Muscle of leg (tissue), 11 donors: ENCODE results near the gene GPR61. TPM values are rescaled to one million over a fixed set of nuclear protein-coding genes. Genes with fewer than 3 reads are reported as not detected.

ENCODE experiments used
- DNase-seq: peaks from one replicate; pipeline ENCODE4 v3.0.0; 2013
- H3K27ac ChIP-seq: one replicate; pipeline ENCODE4 v1.5.1; 2013; ENCODE audit warnings: mild to moderate bottlenecking, low read length, control low read depth
- H3K27me3 ChIP-seq: one replicate; pipeline ENCODE4 v1.6.1; 2013; ENCODE audit warnings: low read length; ENCODE audit not compliant: control insufficient read depth, insufficient read depth
- H3K36me3 ChIP-seq: one replicate; pipeline ENCODE4 v1.6.1; 2013; ENCODE audit warnings: low read length; ENCODE audit not compliant: control insufficient read depth, insufficient read depth
- H3K4me1 ChIP-seq: one replicate; pipeline ENCODE4 v1.6.1; 2013; ENCODE audit warnings: low read length; ENCODE audit not compliant: control insufficient read depth, insufficient read depth
- H3K4me3 ChIP-seq: one replicate; pipeline ENCODE4 v1.5.1; 2013; ENCODE audit warnings: low read length, control low read depth
- H3K9me3 ChIP-seq: replicated peaks from 2 replicates; pipeline ENCODE4 v1.6.1; 2013; ENCODE audit warnings: low read depth, low read length; ENCODE audit not compliant: control insufficient read depth
- WGBS: methylation state at CpG from one replicate; pipeline ENCODE4 v1.1.5; 2013; ENCODE audit warnings: missing lambda C conversion rate; ENCODE audit not compliant: insufficient coverage; 5-methylcytosine and 5-hydroxymethylcytosine counted together
- polyA plus RNA-seq, 8 donors: library from polyadenylated mRNA; unstranded; fragments of 120-200 nt; gene quantifications; one replicate each; pipeline versions ENCODE4 v1.2.1 to v1.2.3, GENCODE V29; 2013; ENCODE audit warnings: inconsistent platforms in 1 of 8, low replicate concordance in 1 of 8; ENCODE audit not compliant: insufficient read length in 8 of 8, insufficient read depth in 1 of 8
- total RNA-seq: library from RNA; stranded (reverse); fragments of 120-200 nt; gene quantifications from one replicate; pipeline ENCODE4 v1.2.4, GENCODE V29; 2013

The GPR61 gene
- total and polyA plus RNA-seq, 9 donors = 1.4 to 2.7 (median 1.7) TPM

DNA sequence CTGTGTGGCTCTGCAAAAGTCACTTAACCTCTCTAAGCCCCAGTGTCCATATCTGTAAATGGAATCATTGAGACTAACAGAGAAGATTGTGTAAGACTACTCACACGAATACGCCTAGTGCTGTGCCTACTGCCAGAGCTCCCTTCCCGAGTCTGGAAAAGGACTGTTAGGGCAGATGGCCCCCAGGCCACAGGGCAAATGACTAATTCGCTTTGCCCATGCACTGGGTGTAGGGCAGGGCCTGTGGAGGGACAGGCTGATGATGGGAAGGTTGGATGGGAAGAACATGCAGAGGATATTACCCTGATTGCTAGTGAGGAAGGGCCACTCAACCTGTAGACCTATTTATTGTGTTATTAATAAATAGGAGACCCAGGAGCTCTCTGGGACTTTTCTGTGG is 4.2 kb upstream of the GPR61 start:
- Histone ChIP-seq H3K9me3 (no peaks in the 10 kb centered on the region), H3K27me3 (peaks cover 5% of the 10 kb centered on the region), H3K4me1 (peaks cover 64% of the 10 kb centered on the region), H3K27ac (peak overlapping the region; percentile 93), H3K4me3 (no peak overlapping the region), H3K36me3 (no peaks in the 10 kb centered on the region)
- no peak for DNase-seq
- WGBS = 77% methylated on average over 4 of the region's 4 CpGs

DNA sequence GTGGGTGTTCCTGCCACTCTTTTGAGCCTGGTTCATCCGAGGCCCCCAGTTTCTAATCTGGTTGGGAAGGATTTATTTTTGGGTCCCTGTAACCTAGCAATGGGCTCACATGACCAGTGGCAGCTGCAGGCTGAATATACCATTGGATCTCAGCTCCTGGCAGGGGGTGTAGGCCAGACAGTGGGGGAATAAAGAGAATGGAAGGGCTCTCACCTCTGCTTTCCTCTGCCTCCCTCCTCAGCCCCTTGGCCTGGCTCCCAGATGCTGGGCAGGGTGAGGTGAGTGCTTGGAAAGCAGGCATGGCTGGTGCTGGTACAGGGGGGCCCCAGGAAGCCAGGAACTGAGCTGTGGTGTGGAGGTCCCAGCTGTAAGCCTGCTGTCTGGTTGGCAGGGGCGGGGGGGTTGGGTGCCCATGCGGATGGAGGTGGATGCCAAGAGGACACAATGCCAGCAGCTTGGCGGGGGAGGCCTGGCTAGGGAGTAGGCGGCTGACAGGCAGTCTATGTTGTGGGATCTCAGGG is 3.6 kb upstream of the GPR61 start:
- 69% methylated on average over 4 of the region's 5 CpGs for WGBS
- H3K4me1 ChIP-seq = peaks cover 59% of the 10 kb centered on the region
- DNase-seq = peak; percentile 87

DNA sequence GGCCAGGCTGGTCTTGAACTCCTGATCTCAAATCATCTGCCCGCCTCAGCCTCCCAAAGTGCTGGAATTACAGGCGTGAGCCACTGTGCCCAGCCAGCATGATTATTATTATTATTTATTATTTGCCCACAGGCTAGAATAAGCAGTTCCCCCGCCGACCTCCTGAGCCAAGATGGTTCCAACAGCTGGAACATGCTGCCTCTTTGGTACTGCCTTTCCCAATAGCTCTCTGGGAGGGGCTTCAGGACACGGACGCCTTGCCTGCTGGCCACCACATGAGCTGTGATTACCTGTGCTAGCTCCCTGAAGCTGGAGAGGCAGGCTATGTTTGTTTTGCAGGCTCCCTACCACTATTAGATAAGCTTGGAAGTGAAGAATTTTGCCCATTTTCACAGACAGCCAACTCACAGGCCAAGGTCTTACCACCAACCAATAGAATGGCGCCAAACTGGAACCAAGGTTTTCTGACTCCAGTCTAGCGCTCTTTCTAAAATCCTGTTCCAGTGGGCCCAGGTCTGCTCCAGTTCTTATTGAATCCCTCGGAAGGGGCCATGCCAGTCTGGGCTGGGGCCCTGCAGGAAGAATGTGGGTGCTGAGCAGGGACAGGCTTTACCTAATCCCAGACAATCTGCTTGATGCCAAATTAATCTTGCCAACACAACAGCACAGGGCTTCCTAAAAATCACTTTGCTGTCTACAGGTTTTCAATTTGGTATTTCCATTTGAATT is 2.1 kb upstream of the GPR61 start:
- Histone ChIP-seq H3K36me3 (no peaks in the 10 kb centered on the region), H3K27ac (no peak overlapping the region), H3K27me3 (peaks cover 5% of the 10 kb centered on the region), H3K9me3 (no peaks in the 10 kb centered on the region), H3K4me3 (no peak overlapping the region), H3K4me1 (peaks cover 43% of the 10 kb centered on the region)
- WGBS = 80% methylated on average over 6 of the region's 9 CpGs
- DNase-seq = no peak

More for the DNA sequence above, 3.6 kb upstream of the GPR61 start:
- Histone ChIP-seq H3K27ac (peak overlapping the region; percentile 93), H3K9me3 (no peaks in the 10 kb centered on the region), H3K4me3 (no peak overlapping the region), H3K27me3 (peaks cover 5% of the 10 kb centered on the region), H3K36me3 (no peaks in the 10 kb centered on the region)

DNA sequence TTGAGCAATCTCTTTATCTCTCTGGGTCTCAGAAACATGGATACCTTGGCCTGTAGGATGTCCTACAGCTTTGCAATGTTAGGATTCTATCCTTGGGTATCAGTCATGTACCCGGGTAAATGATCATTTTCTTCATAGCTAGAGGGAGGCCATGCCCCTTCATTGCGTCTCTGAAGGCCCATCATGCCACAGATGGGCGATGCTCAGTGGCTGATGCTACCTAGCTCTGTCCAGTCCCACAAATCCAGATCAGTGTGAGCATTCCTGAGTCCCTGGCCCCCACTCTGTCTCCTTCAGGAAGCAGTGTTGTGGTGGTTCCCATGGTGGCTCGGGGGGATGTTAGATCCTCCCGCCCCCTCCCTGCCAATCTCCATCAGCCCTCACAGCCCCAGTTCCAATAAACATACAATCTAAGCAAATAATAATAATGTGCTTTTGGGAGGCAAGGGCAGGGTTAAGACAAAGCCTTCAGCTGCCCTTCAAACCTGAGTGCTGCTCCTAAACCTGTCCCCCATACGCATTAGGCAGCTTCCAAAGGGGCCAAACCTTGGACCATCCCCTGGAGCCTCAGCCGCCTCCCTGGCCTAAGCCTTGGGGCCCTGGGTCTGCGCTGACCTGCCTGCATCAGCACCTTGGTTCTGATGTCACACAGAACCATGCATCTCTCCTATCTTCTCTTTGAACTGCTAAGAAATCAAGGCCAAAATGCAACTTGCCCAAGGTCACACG is 681 bp upstream of the GPR61 start:
- no peak for DNase-seq
- H3K4me3 ChIP-seq = no peak overlapping the region
- 76% methylated on average over 7 of the region's 9 CpGs for WGBS
- H3K9me3 ChIP-seq = no peaks in the 10 kb centered on the region
- H3K27me3 ChIP-seq = peaks cover 5% of the 10 kb centered on the region
- no peaks in the 10 kb centered on the region for H3K36me3 ChIP-seq
- peaks cover 37% of the 10 kb centered on the region for H3K4me1 ChIP-seq
- H3K27ac ChIP-seq = no peak overlapping the region

DNA sequence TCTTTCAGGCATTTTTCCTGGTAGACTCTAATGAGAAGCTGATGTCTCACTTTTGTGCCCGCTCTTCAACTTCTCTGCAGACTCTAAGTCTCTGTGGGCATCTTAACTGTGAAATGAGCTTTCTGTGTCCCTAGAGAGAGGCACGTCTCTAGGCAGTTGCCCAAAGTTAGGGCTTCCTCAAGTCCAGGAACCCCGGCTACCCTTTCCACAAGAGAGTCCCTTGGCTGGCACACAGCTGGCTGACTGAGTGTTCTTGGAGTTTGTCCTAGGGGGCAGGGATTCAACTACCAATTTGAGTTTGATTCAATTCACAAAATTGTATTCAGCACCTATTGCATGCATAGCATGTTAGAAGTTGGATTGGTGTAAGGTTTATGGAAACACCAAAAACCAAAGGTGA is 1.4 kb downstream of the GPR61 start:
- no peaks in the 10 kb centered on the region for H3K9me3 ChIP-seq
- DNase-seq = no peak
- no peaks in the 10 kb centered on the region for H3K36me3 ChIP-seq
- no peak overlapping the region for H3K27ac ChIP-seq
- WGBS = 80% methylated on average over 1 of the region's 3 CpGs
- H3K4me1 ChIP-seq = peaks cover 20% of the 10 kb centered on the region
- peaks cover 5% of the 10 kb centered on the region for H3K27me3 ChIP-seq
- no peak overlapping the region for H3K4me3 ChIP-seq

DNA sequence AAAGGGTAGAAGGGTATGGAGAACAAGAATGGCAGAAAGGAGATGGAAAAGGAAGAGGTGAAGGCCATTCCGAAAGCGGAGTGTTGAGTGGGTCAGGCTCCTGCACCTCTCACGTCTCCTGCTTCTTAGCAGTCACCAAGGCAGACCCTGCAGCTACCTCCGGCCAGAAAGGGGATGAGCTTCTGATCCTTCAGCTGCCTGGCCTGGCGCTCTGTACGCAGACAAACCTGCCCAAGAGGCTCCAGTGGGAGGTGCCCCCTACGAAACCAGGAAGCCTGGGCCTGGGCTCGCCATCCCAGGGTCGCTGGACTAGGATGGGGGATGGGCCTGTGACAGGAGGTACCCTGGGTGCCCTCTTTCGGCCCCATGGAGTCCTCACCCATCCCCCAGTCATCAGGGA is 3.0 kb downstream of the GPR61 start:
- DNase-seq = no peak
- no peak overlapping the region for H3K4me3 ChIP-seq
- H3K27ac ChIP-seq = no peak overlapping the region
- no peaks in the 10 kb centered on the region for H3K9me3 ChIP-seq
- H3K27me3 ChIP-seq = peaks cover 5% of the 10 kb centered on the region
- no peaks in the 10 kb centered on the region for H3K36me3 ChIP-seq
- peaks cover 18% of the 10 kb centered on the region for H3K4me1 ChIP-seq
- WGBS = 80% methylated on average over 9 of the region's 10 CpGs

DNA sequence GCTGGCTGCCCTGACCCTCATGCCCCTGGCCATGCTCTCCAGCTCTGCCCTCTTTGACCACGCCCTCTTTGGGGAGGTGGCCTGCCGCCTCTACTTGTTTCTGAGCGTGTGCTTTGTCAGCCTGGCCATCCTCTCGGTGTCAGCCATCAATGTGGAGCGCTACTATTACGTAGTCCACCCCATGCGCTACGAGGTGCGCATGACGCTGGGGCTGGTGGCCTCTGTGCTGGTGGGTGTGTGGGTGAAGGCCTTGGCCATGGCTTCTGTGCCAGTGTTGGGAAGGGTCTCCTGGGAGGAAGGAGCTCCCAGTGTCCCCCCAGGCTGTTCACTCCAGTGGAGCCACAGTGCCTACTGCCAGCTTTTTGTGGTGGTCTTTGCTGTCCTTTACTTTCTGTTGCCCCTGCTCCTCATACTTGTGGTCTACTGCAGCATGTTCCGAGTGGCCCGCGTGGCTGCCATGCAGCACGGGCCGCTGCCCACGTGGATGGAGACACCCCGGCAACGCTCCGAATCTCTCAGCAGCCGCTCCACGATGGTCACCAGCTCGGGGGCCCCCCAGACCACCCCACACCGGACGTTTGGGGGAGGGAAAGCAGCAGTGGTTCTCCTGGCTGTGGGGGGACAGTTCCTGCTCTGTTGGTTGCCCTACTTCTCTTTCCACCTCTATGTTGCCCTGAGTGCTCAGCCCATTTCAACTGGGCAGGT is 3.8 kb downstream of the GPR61 start:
- no peaks in the 10 kb centered on the region for H3K9me3 ChIP-seq
- no peak overlapping the region for H3K27ac ChIP-seq
- DNase-seq = no peak
- no peak overlapping the region for H3K4me3 ChIP-seq
- H3K27me3 ChIP-seq = peaks cover 5% of the 10 kb centered on the region
- peaks cover 12% of the 10 kb centered on the region for H3K4me1 ChIP-seq
- H3K36me3 ChIP-seq = no peaks in the 10 kb centered on the region
- 91% methylated on average over 19 of the region's 24 CpGs for WGBS

DNA sequence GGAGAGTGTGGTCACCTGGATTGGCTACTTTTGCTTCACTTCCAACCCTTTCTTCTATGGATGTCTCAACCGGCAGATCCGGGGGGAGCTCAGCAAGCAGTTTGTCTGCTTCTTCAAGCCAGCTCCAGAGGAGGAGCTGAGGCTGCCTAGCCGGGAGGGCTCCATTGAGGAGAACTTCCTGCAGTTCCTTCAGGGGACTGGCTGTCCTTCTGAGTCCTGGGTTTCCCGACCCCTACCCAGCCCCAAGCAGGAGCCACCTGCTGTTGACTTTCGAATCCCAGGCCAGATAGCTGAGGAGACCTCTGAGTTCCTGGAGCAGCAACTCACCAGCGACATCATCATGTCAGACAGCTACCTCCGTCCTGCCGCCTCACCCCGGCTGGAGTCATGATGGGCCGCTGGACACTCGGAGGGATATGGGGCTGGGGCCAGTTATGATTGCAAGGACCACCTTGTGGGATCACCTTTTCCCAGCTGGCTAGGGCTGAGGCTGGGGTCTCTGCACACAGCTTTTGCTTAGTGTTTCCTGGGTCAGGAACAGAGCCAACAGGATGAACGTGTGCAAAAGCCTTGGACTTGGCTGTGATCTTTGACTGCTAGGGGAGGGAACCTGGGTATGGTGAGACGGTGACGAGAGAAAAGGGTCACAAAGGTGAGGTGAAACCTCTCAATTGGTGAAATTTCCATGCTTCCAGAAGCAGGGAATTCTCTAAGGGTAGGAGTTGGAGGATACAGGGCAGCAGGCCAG is 4.5 kb downstream of the GPR61 start:
- H3K4me1 ChIP-seq = peaks cover 12% of the 10 kb centered on the region
- no peak overlapping the region for H3K27ac ChIP-seq
- H3K4me3 ChIP-seq = no peak overlapping the region
- peaks cover 4% of the 10 kb centered on the region for H3K27me3 ChIP-seq
- no peaks in the 10 kb centered on the region for H3K36me3 ChIP-seq
- no peaks in the 10 kb centered on the region for H3K9me3 ChIP-seq
- DNase-seq = no peak
- 61% methylated on average over 13 of the region's 14 CpGs for WGBS

DNA sequence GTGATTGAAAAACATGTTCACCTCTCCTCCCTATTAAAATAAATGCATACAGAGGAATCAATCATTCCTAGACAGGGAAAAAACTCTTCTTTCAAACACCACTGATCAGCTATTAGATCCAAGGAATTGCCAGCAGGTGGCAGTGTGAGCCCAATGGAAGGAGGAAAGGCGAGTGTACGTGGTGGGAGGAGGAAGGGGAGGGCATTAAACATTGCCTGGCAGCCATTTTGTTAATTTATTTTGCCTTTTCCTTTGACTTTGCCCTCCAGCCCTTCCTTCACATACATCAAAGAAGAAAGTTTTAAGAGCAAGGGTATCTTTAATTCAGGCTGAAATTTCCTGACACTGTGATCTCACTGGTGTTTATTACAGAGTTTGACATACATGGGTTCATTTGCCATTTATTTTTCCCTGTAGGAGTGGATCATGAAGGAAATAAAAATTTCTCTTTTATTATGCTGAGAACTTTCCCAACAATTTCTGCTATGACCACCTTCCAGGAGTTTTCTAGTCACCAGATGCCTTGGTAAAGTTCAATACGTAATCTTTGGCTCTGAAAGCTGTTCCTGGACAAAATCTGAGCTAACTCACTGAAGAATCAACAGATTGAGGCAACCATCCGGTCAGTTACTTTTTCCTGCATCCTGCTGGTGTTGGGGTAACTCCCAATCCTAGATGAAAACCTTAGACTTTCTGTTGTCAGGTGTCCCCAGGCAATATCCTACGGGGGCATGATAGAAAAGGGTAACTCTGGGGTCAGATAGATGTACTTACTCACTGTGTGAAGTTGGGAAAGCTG is 6.8 kb downstream of the GPR61 start:
- H3K36me3 ChIP-seq = no peaks in the 10 kb centered on the region
- peak overlapping the region; percentile 99 for H3K27ac ChIP-seq
- peak; percentile 96 for DNase-seq
- H3K4me3 ChIP-seq = peak overlapping the region; percentile 4
- no peaks in the 10 kb centered on the region for H3K9me3 ChIP-seq
- no peaks in the 10 kb centered on the region for H3K27me3 ChIP-seq
- WGBS = 67% methylated on average over 1 of the region's 5 CpGs
- H3K4me1 ChIP-seq = peaks cover 12% of the 10 kb centered on the region
